Upper lobe of left lung (tissue), 6 donors: ENCODE data around the gene BMERB1. TPM values are rescaled to one million over a fixed set of nuclear protein-coding genes. Genes with fewer than 3 reads are reported as not detected.
"Not testable (repeated sequence)": the region's sequence is repeated elsewhere in the genome, so short reads cannot be mapped to it uniquely, and the experiment has no call there.

Experiments
- ATAC-seq, 2 donors: fragments of 200-7000 bp; cut with Tn5 transposase; one replicate each; pipeline ENCODE4 v1.9.1; 2022; ENCODE audit warnings: mild to moderate bottlenecking in 2 of 2, moderate library complexity in 2 of 2; ENCODE audit not compliant: low FRiP score in 2 of 2
- DNase-seq, 2 donors: peaks; one replicate each; pipeline ENCODE4 v3.0.0-alpha.2; 2019 to 2020
- H3K27ac ChIP-seq, 4 donors: fragments of 200-600 bp; sonication (generic); one replicate each; pipeline ENCODE4 v1.5.1; 2016 to 2019
- H3K27me3 ChIP-seq, 4 donors: fragments of 200-600 bp; sonication (generic); one replicate each; pipeline ENCODE4 v1.5.1; 2017 to 2019
- H3K36me3 ChIP-seq, 4 donors: fragments of 200-600 bp; sonication (generic); one replicate each; pipeline ENCODE4 v1.5.1; 2016 to 2019
- H3K4me1 ChIP-seq, 4 donors: fragments of 200-600 bp; sonication (generic); one replicate each; pipeline ENCODE4 v1.5.1; 2018 to 2019
- H3K4me3 ChIP-seq, 4 donors: fragments of 200-600 bp; sonication (generic); one replicate each; pipeline ENCODE4 v1.5.1; 2017 to 2019; ENCODE audit warnings: mild to moderate bottlenecking in 2 of 4, moderate library complexity in 1 of 4
- H3K9me3 ChIP-seq, 4 donors: fragments of 200-600 bp; sonication (generic); one replicate each; pipeline ENCODE4 v1.5.1; 2018 to 2019
- CTCF ChIP-seq, 6 experiments: fragments of 450-650 bp in 4 of 6; fragments of 200-600 bp in 2 of 6; sonication (generic) in 2 of 6; IDR thresholded peaks; one replicate each; pipeline ENCODE4 v1.5.1; 2016 to 2019; ENCODE audit warnings: antibody characterized with exemption in 6 of 6
- EP300 ChIP-seq, 4 donors: sonication (generic); formaldehyde crosslinking; IDR thresholded peaks; one replicate each; pipeline ENCODE4 v1.5.1; 2017; ENCODE audit warnings: antibody characterized with exemption in 4 of 4, control low read depth in 2 of 4
- POLR2A ChIP-seq, 4 donors: fragments of 450-650 bp; IDR thresholded peaks; one replicate each; pipeline ENCODE4 v1.5.1; 2016 to 2017; ENCODE audit warnings: antibody characterized with exemption in 4 of 4, mild to moderate bottlenecking in 2 of 4
- POLR2AphosphoS5 ChIP-seq, 2 donors: sonication (generic); formaldehyde crosslinking; IDR thresholded peaks; one replicate each; pipeline ENCODE4 v1.5.1; 2017; ENCODE audit warnings: antibody characterized with exemption in 2 of 2
- WGBS, 2 donors: methylation state at CpG; one replicate each; pipeline ENCODE4 v1.1.5; 2017 to 2018; 5-methylcytosine and 5-hydroxymethylcytosine counted together
- total RNA-seq, 6 donors: library from RNA; depleted of rRNA in 4 of 6; stranded (reverse); fragments of >200 nt in 4 of 6; gene quantifications; one replicate each; pipeline versions ENCODE4 v1.1.0 to v1.2.1, GENCODE V29; 2016 to 2021
- donor health status: DM: no; HTN: no; CAD: no; lungs with moderate emphysema.
- donor health status: DM: no; HTN: yes; CAD: no; lungs with severe emphysema.

BMERB1 gene
- total RNA-seq, 6 donors from 2014 or later: 5.2 to 27.6 (median 16.1) TPM

DNA sequence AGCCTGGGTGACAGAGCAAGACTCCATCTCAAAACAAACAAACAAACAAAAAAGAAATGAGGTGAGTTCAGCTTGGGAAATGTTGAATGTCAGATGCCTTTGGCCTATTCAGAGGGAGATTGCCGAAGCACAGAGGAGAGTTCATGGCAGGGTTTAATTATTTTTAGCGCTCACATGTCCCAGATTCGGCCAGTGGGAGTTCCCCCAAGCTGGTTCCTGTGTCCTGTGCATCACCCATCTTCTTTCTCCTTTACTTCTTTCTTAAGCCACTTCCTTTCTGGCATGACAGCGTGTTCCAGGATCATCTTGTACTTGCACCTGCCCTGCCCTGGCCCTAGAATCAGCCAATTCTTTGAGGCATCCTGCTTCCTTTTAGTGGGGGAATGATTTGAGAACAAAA, 29.6 kb upstream of the BMERB1 start:
- peak overlapping the region in 1 of 4 donors; percentile 61 for H3K27ac ChIP-seq
- no peaks in the 10 kb centered on the region for H3K4me1 ChIP-seq
- no peak for ATAC-seq

DNA sequence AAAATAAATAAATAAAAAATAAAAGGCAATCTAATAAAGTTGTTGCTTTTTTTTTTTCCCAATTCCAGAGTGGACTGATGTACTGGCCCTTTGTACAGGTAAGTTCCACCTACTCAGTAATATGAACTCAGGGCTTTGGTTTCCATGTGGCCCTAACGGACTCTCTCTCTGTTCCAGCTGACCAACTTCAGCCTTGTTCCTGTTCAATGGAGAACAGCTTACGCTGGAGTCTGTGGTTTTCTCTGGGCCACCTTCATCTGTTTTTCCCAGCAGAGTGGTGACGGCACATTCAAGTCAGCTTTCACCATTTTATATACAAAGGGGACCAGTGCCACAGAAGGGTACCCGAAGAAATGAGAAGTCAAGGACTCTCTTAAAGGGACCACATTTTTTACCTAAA, 26.6 kb upstream of the BMERB1 start:
- DNase-seq, H3K4me1 ChIP-seq, H3K4me3 ChIP-seq, H3K36me3 ChIP-seq, H3K27ac ChIP-seq, ATAC-seq, H3K9me3 ChIP-seq, H3K27me3 ChIP-seq: not testable (repeated sequence)
- WGBS, 2 donors: 75 to 76% methylated on average over 4 of the region's 4 CpGs

More for the DNA sequence above, 29.6 kb upstream of the BMERB1 start:
- 45 to 47% methylated on average over 4 of the region's 4 CpGs for WGBS, 2 donors
- peak in 2 of 4 donors; percentile 35 to 63 for TF ChIP-seq EP300 (IDR thresholded peaks at IDR 0.05)
- TF ChIP-seq POLR2A (IDR thresholded peaks at IDR 0.05): no peak
- DNase-seq: peak in 1 of 2 donors; percentile 25
- no peaks in the 10 kb centered on the region for H3K9me3 ChIP-seq
- H3K4me3 ChIP-seq: no peak overlapping the region
- H3K27me3 ChIP-seq: no peaks in the 10 kb centered on the region
- no peaks in the 10 kb centered on the region for H3K36me3 ChIP-seq

DNA sequence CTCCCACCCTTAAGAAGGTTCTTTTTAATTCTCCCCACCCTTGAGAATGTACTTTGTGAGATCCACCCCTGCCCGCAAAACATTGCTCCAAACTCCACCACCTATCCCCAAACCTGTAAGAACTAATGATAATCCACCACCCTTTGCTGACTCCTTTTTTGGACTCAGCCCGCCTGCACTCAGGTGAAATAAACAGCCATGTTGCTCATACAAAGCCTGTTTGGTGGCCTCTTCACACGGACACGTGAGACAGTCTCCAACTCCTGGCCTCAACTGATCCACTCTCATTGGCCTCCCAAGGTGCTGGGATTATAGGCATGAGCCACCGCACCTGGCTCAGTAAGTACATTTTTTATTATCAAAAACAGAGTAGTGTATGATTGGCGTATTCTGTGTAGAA, 24.9 kb upstream of the BMERB1 start:
- H3K4me1 ChIP-seq, H3K36me3 ChIP-seq, H3K9me3 ChIP-seq, DNase-seq, H3K27ac ChIP-seq, H3K4me3 ChIP-seq, ATAC-seq, H3K27me3 ChIP-seq: not testable (repeated sequence)
- 94 to 95% methylated on average over 6 of the region's 6 CpGs for WGBS, 2 donors

GRCh38 chr16:15415511-15415985, 18.8 kb upstream of the BMERB1 start:
- H3K27me3 ChIP-seq: no peaks in the 10 kb centered on the region
- H3K4me3 ChIP-seq: no peak overlapping the region
- ATAC-seq (no peak), DNase-seq (no peak)
- WGBS, 2 donors: 65 to 78% methylated on average over 3 of the region's 3 CpGs
- no peaks in the 10 kb centered on the region for H3K4me1 ChIP-seq
- H3K9me3 ChIP-seq: no peaks in the 10 kb centered on the region
- TF ChIP-seq EP300 (IDR thresholded peaks at IDR 0.05) (no peak), CTCF (IDR thresholded peaks at IDR 0.05) (no peak), POLR2AphosphoS5 (IDR thresholded peaks at IDR 0.05) (no peak), POLR2A (IDR thresholded peaks at IDR 0.05) (no peak)
- H3K27ac ChIP-seq: no peak overlapping the region
- no peaks in the 10 kb centered on the region for H3K36me3 ChIP-seq

DNA sequence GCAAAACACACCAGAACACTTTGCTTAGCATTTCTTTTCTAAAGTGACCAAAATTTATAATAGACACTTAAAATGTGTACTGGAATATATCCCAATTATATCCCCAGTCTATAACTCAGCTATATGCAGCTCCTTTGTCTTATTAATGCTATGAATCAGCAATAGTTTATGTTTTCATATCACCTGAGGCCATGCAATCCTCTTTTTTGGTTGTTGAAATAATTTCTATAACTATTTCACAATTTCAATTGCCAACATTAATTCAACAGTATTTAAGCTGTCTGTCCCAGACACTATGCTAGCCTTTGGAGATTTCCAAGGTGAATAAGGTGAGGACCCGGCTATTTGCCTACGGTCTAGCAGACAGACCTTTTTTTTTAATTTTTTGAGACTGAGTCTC, 17.2 kb upstream of the BMERB1 start:
- WGBS, 2 donors: 85 to 87% methylated on average over 2 of the region's 2 CpGs
- ATAC-seq: no peak
- no peak overlapping the region for H3K4me3 ChIP-seq
- no peak for DNase-seq
- no peaks in the 10 kb centered on the region for H3K27me3 ChIP-seq
- TF ChIP-seq POLR2AphosphoS5 (IDR thresholded peaks at IDR 0.05) (no peak), CTCF (IDR thresholded peaks at IDR 0.05) (no peak), POLR2A (IDR thresholded peaks at IDR 0.05) (no peak), EP300 (IDR thresholded peaks at IDR 0.05) (no peak)
- H3K4me1 ChIP-seq: no peaks in the 10 kb centered on the region
- H3K9me3 ChIP-seq: no peaks in the 10 kb centered on the region
- no peak overlapping the region for H3K27ac ChIP-seq
- no peaks in the 10 kb centered on the region for H3K36me3 ChIP-seq

DNA sequence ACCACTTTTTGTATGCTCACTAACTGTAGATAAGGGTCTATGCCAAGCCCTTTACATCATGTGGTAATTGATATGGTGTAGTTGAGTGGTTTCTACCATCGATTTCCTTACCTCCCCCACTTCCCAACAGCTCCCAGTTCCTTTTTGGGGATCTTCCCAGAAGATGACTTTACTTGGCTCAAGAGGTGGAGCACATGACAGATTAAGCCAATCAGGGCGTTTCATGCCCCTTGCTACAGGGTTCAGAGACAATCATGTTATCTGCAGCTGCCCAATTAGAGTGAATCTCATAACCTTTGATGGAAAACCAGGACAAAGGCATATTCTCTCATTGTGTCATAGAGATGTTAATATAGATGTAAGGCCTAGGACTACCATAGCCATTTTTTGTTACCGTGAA, 16.2 kb upstream of the BMERB1 start:
- Histone ChIP-seq H3K36me3 (no peaks in the 10 kb centered on the region), H3K4me1 (no peaks in the 10 kb centered on the region), H3K9me3 (no peaks in the 10 kb centered on the region), H3K27ac (no peak overlapping the region), H3K4me3 (no peak overlapping the region), H3K27me3 (no peaks in the 10 kb centered on the region)
- TF ChIP-seq POLR2AphosphoS5 (IDR thresholded peaks at IDR 0.05) (no peak), CTCF (IDR thresholded peaks at IDR 0.05) (no peak), EP300 (IDR thresholded peaks at IDR 0.05) (no peak)
- no peak for DNase-seq
- 80 to 84% methylated on average over 3 of the region's 3 CpGs for WGBS, 2 donors
- no peak for ATAC-seq

- not testable (repeated sequence) for ATAC-seq, H3K27me3 ChIP-seq, H3K4me3 ChIP-seq, H3K4me1 ChIP-seq, H3K27ac ChIP-seq, DNase-seq, H3K9me3 ChIP-seq, H3K36me3 ChIP-seq
- 85 to 89% methylated on average over 5 of the region's 5 CpGs for WGBS, 2 donors
These were observed 12.7 kb upstream of the BMERB1 start for GRCh38 chr16:15421696-15422095.
